ENCODE results near the gene C3orf18. TPM values are rescaled to one million over a fixed set of nuclear protein-coding genes. Genes with fewer than 3 reads are reported as not detected.
A peak's percentile ranks its signal among the peaks of the same experiment; 100 is the strongest.

The C3orf18 gene
- total and polyA plus RNA-seq, 2 donors (not counting 3 experiments of a cell fraction or from before 2014, with no cell fraction given), result 1.7 to 2.9 TPM

DNA sequence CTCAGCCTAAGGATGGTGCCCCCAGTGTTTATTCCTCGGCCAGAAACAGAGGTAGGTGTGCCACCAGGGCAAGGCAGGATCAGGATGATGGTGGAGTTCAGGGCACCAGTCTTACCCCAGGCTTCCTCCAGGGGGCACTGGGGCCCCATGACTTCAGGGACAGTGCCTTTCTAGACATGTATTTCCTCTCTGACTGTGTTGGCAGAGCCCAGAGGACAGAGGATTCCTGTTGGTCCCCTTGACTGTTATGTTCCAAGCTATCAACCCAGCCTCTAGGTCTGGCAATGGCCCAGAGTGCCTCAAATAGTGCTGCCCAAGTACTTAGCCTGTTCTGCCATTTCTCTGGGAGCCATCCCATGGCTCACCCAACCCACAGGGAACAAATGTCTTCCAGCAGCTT lies 4.6 kb upstream of the C3orf18 start:
- no peak overlapping the region for H3K27ac ChIP-seq (ENCODE audit: insufficient read depth, low read depth, low read length)
- FAIRE-seq, result peak; percentile 74
- no TSS peak for BruUV-seq (replicated peaks)

GRCh38 chr3:50571486-50571885 lies 3.9 kb upstream of the C3orf18 start:
- CTCF ChIA-PET, result interaction anchor here (0.6 to 6.0 kb wide), 8 partner anchors 15 to 826 kb away, joined by 3 to 105 read pairs (median 7); partner anchors contain the start of genes CISH and MAPKAPK3
- Histone ChIP-seq H3K4me2 (ENCODE audit: insufficient read depth, low read length) (no peak overlapping the region), H3K9me3 (replicated peaks; ENCODE audit: control insufficient read depth, insufficient read depth, low read length) (no peaks in the 10 kb centered on the region), H2AFZ (ENCODE audit: low read depth, low read length) (no peak overlapping the region), H3K4me3 (replicated peaks in 1 of 3; ENCODE audit: insufficient read depth in 1 of 3, low read depth in 1 of 3, low read length in 3 of 3) (no peak overlapping the region), H3K4me1 (ENCODE audit: control insufficient read depth, extremely low read depth, insufficient read depth, low read length) (peaks cover 10% of the 10 kb centered on the region), H3K79me2 (ENCODE audit: control insufficient read depth, insufficient read depth, low read length) (no peaks in the 10 kb centered on the region), H3K27me3 (ENCODE audit: control insufficient read depth in 2 of 2, insufficient read depth in 2 of 2, low read length in 2 of 2) (no peaks in the 10 kb centered on the region), H3K36me3 (ENCODE audit: control insufficient read depth in 2 of 2, extremely low read depth in 1 of 2, insufficient read depth in 2 of 2, low read length in 2 of 2) (peaks cover 0 to 2% of the 10 kb centered on the region in 2 experiments), H3K27ac (ENCODE audit: insufficient read depth, low read depth, low read length) (no peak overlapping the region), H4K20me1 (replicated peaks; ENCODE audit: control insufficient read depth, extremely low read depth, insufficient read depth, low read length) (no peaks in the 10 kb centered on the region), H3K9me1 (replicated peaks; ENCODE audit: control insufficient read depth, extremely low read depth, insufficient read depth, low read length) (no peaks in the 10 kb centered on the region), H3K9ac (replicated peaks; ENCODE audit: extremely low read depth, insufficient read depth, low read length) (no peak overlapping the region)
- intact Hi-C loops (cut with micrococcal nuclease) (no loop called here), dilution Hi-C loops (cut with MboI; ENCODE audit: extremely low pct_ligation_motif_present, low sequenced_read_pairs) (no loop called here)
- DNase-seq (ENCODE audit: low read depth, low spot score) (no peak), FAIRE-seq (no peak)
- TF ChIP-seq EZH2 (IDR thresholded peaks at IDR 0.05; ENCODE audit: borderline replicate concordance, low read depth, low read length, severe bottlenecking), result no peak
- no peak for TF ChIP-seq FOS (IDR thresholded peaks at IDR 0.05; ENCODE audit: borderline replicate concordance, insufficient read depth, low read length)
- no peak for TF ChIP-seq GATA2 (IDR thresholded peaks at IDR 0.05; ENCODE audit: insufficient read depth, insufficient read length, low read depth, low read length)
- TF ChIP-seq, protein P1, sequence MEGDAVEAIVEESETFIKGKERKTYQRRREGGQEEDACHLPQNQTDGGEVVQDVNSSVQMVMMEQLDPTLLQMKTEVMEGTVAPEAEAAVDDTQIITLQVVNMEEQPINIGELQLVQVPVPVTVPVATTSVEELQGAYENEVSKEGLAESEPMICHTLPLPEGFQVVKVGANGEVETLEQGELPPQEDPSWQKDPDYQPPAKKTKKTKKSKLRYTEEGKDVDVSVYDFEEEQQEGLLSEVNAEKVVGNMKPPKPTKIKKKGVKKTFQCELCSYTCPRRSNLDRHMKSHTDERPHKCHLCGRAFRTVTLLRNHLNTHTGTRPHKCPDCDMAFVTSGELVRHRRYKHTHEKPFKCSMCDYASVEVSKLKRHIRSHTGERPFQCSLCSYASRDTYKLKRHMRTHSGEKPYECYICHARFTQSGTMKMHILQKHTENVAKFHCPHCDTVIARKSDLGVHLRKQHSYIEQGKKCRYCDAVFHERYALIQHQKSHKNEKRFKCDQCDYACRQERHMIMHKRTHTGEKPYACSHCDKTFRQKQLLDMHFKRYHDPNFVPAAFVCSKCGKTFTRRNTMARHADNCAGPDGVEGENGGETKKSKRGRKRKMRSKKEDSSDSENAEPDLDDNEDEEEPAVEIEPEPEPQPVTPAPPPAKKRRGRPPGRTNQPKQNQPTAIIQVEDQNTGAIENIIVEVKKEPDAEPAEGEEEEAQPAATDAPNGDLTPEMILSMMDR (IDR thresholded peaks at IDR 0.05; ENCODE audit: extremely low read depth in 1 of 2, insufficient read depth in 1 of 2, low read depth in 1 of 2, low read length in 2 of 2), result no peak
- TF ChIP-seq JUN (IDR thresholded peaks at IDR 0.05; ENCODE audit: borderline replicate concordance, insufficient read depth, insufficient read length, low read depth), result no peak
- no peak for TF ChIP-seq MYC (IDR thresholded peaks at IDR 0.05; ENCODE audit: low read depth, low read length)
- TF ChIP-seq POLR2AphosphoS5 (IDR thresholded peaks at IDR 0.05; ENCODE audit: insufficient read depth, low read depth, low read length), result no peak
- no peak for TF ChIP-seq POLR2A (IDR thresholded peaks at IDR 0.05; ENCODE audit: low read depth, low read length)
- TF ChIP-seq MAX (IDR thresholded peaks at IDR 0.05; ENCODE audit: insufficient read depth, insufficient read length), result no peak
- POLR2A ChIA-PET, result interaction anchor here (1.2 kb wide), 1 partner anchor 40 kb away, joined by 3 read pairs; the partner anchor contains the start of gene CISH
- BruUV-seq (replicated peaks), result no TSS peak

More for the DNA sequence above, 4.6 kb upstream of the C3orf18 start:
- intact Hi-C loops (cut with micrococcal nuclease), result loop anchor here (1.0 kb wide), 3 partner anchors 29 to 80 kb away; no protein-coding TSS in a partner anchor
- Histone ChIP-seq H3K36me3 (ENCODE audit: control insufficient read depth in 2 of 2, extremely low read depth in 1 of 2, insufficient read depth in 2 of 2, low read length in 2 of 2) (peaks cover 0 to 2% of the 10 kb centered on the region in 2 experiments), H4K20me1 (replicated peaks; ENCODE audit: control insufficient read depth, extremely low read depth, insufficient read depth, low read length) (no peaks in the 10 kb centered on the region), H3K9me1 (replicated peaks; ENCODE audit: control insufficient read depth, extremely low read depth, insufficient read depth, low read length) (no peaks in the 10 kb centered on the region), H3K4me2 (ENCODE audit: insufficient read depth, low read length) (no peak overlapping the region), H2AFZ (ENCODE audit: low read depth, low read length) (no peak overlapping the region), H3K27me3 (ENCODE audit: control insufficient read depth in 2 of 2, insufficient read depth in 2 of 2, low read length in 2 of 2) (no peaks in the 10 kb centered on the region), H3K79me2 (ENCODE audit: control insufficient read depth, insufficient read depth, low read length) (no peaks in the 10 kb centered on the region), H3K9ac (replicated peaks; ENCODE audit: extremely low read depth, insufficient read depth, low read length) (no peak overlapping the region), H3K4me1 (ENCODE audit: control insufficient read depth, extremely low read depth, insufficient read depth, low read length) (peaks cover 10% of the 10 kb centered on the region), H3K4me3 (replicated peaks in 1 of 3; ENCODE audit: insufficient read depth in 1 of 3, low read depth in 1 of 3, low read length in 3 of 3) (no peak overlapping the region), H3K9me3 (replicated peaks; ENCODE audit: control insufficient read depth, insufficient read depth, low read length) (no peaks in the 10 kb centered on the region)
- dilution Hi-C loops (cut with MboI; ENCODE audit: extremely low pct_ligation_motif_present, low sequenced_read_pairs), result no loop called here
- CTCF ChIA-PET, result interaction anchor here (1.1 to 6.0 kb wide), 9 partner anchors 14 to 825 kb away, joined by 3 to 105 read pairs (median 6); partner anchors contain the start of genes CISH and MAPKAPK3
- no peak for TF ChIP-seq GATA2 (IDR thresholded peaks at IDR 0.05; ENCODE audit: insufficient read depth, insufficient read length, low read depth, low read length)
- TF ChIP-seq, protein P1 (IDR thresholded peaks at IDR 0.05; ENCODE audit: extremely low read depth in 1 of 2, insufficient read depth in 1 of 2, low read depth in 1 of 2, low read length in 2 of 2), result peak; percentile 82 to 92
- POLR2A ChIA-PET, result no interaction called here
- peak; percentile 69 for DNase-seq (ENCODE audit: low read depth, low spot score)

Measured in endothelial cell of umbilical vein (primary cell).